Keratinocyte (primary cell): ENCODE data around the gene STAT3.

Source experiments
- CTCF ChIP-seq, 3 experiments: IDR thresholded peaks in 1 of 3; conservative IDR thresholded peaks in 1 of 3; optimal IDR thresholded peaks in 1 of 3; 2 replicates in 2 of 3; 3 replicates in 1 of 3; pipeline versions ENCODE3 to v1.5.1; 2011; ENCODE audit warnings: low read length in 3 of 3, mild to moderate bottlenecking in 3 of 3, moderate library complexity in 2 of 3, control low read depth in 1 of 3, inconsistent platforms in 1 of 3; ENCODE audit not compliant: insufficient read depth in 2 of 3; ENCODE audit errors: extremely low read depth in 1 of 3
- EZH2 ChIP-seq: IDR thresholded peaks from one replicate; pipeline ENCODE4 v1.6.1; 2012; ENCODE audit warnings: inconsistent platforms, mild to moderate bottlenecking, low read length, moderate library complexity

- TF ChIP-seq CTCF (optimal IDR thresholded peaks at IDR 0.05 in 1 of 3, IDR thresholded peaks at IDR 0.05 in 1 of 3, conservative IDR thresholded peaks at IDR 0.05 in 1 of 3; ENCODE audit: extremely low read depth in 1 of 3, insufficient read depth in 2 of 3, low read length in 3 of 3) (no peak), EZH2 (no peak)
These were observed 106.6 kb downstream of the STAT3 start for GRCh38 chr17:42281571-42282096.
